Heart right ventricle (tissue), 16 donors: Measurements from ENCODE around the gene MALRD1. TPM values are rescaled to one million over a fixed set of nuclear protein-coding genes. Genes with fewer than 3 reads are reported as not detected.

Experiments used
- ATAC-seq, 8 donors: fragments of 200-7000 bp; cut with Tn5 transposase; one replicate each; pipeline ENCODE4 v1.9.1; 2020; ENCODE audit warnings: mild to moderate bottlenecking in 8 of 8, moderate library complexity in 8 of 8, moderate number of reproducible peaks in 1 of 8
- DNase-seq, 2 donors: peaks; one replicate each; pipeline ENCODE4 v3.0.0-alpha.2; 2020
- H3K27ac ChIP-seq, 10 donors: fragments of 200-600 bp; sonication (generic) in 2 of 10; one replicate each; pipeline versions ENCODE4 v1.5.0 to v1.8.0; 2020 to 2022; ENCODE audit warnings: mild to moderate bottlenecking in 3 of 10
- H3K27me3 ChIP-seq, 7 donors: fragments of 200-600 bp; one replicate each; pipeline ENCODE4 v1.8.0; 2021 to 2022; ENCODE audit warnings: mild to moderate bottlenecking in 2 of 7
- H3K36me3 ChIP-seq, 9 donors: fragments of 200-600 bp; sonication (generic) in 1 of 9; one replicate each; pipeline versions ENCODE4 v1.5.0 to v1.8.0; 2020 to 2022; ENCODE audit warnings: mild to moderate bottlenecking in 2 of 9
- H3K4me1 ChIP-seq, 9 donors: fragments of 200-600 bp; sonication (generic) in 1 of 9; one replicate each; pipeline versions ENCODE4 v1.5.0 to v1.8.0; 2020 to 2022; ENCODE audit warnings: mild to moderate bottlenecking in 4 of 9
- H3K4me3 ChIP-seq, 10 donors: fragments of 200-600 bp; sonication (generic) in 2 of 10; one replicate each; pipeline versions ENCODE4 v1.5.0 to v1.8.0; 2020 to 2022; ENCODE audit warnings: mild to moderate bottlenecking in 7 of 10, moderate library complexity in 2 of 10
- H3K9me3 ChIP-seq, 11 donors: fragments of 200-600 bp in 10 of 11; sonication (generic) in 2 of 11; one replicate each; pipeline versions ENCODE4 v1.5.0 to v1.8.0; 2013 to 2022; ENCODE audit warnings: mild to moderate bottlenecking in 2 of 11, control low read depth in 1 of 11, moderate library complexity in 1 of 11
- CTCF ChIP-seq, 9 donors: fragments of 200-600 bp; sonication (generic) in 2 of 9; IDR thresholded peaks; one replicate each; pipeline versions ENCODE4 v1.5.0 to v1.8.0; 2021 to 2022; ENCODE audit warnings: antibody characterized with exemption in 9 of 9, mild to moderate bottlenecking in 5 of 9, moderate library complexity in 1 of 9
- WGBS, 2 donors: extraction: QIAGEN DNeasy Blood & Tissue Kit; methylation state at CpG; one replicate each; pipeline ENCODE4 v1.1.7; 2013; ENCODE audit warnings: inconsistent platforms in 1 of 2; 5-methylcytosine and 5-hydroxymethylcytosine counted together
- intact Hi-C, 10 donors: fragments of 100-400 bp; cut with DNase I; formaldehyde crosslinking; loops; one replicate each; pipeline versions ENCODE4 v1.11.1 to v1.14.2; 2022
- polyA plus RNA-seq, 2 donors: library from polyadenylated mRNA; stranded (reverse); fragments of 200-250 nt; gene quantifications; one replicate each; pipeline ENCODE4 v1.2.3, GENCODE V29; 2013
- total RNA-seq, 10 donors: library from RNA; stranded (reverse); fragmentation: NEBNext Ultra II Directional in 3 of 10; extraction: Animal tissue kit (Norgen Biotek cat#: 25700) in 3 of 10; gene quantifications; one replicate each; pipeline versions ENCODE4 v1.2.1 to v1.2.4, GENCODE V29; 2021 to 2023
- donor health status: Arrhythmogenic right ventricular cardiomyopathy.
- donor health status: ischemic (EF 13 %, LVEDD 7.1; RV severe dilation, severe dysfunction).
- donor health status: healthy with polysubstance abuse.
- donor health status: DM: no; HTN: yes; CAD: no.
- donor health status: DM: no; HTN: no; CAD: no.
- donor health status: ischemic (EF 25% LVEDD 6.9; RV normal size, moderate dysfunction).
- donor health status: ischemic (EF 25% LVEDD 5.7; RV mildly dilated, moderate dysfunction).
- donor health status: healthy.
- donor health status: DM: yes; HTN: yes; CAD: no.
- donor health status: Ischemic cardiomyopathy.
- donor health status: ischemic (EF 35%, LVEDD 5.7; RV mildly dilated, moderate dysfunction).
- donor health status: nonischemic (EF 11% LVEDD 7.7; RV severe dilation, severe dysfunction).
- donor health status: DM: yes; HTN: yes; CAD: no.
- donor health status: PGD.
- donor health status: ischemic (EF 29% LVEDD 5.4; RV normal size, mild dysfunction).
- donor health status: nonischemic (EF 23%, LVEDD 6.1; RV moderate dilation, normal function).

The MALRD1 gene
- total and polyA plus RNA-seq, 12 donors = 0.10 to 2.2 (median 0.47) TPM

- intact Hi-C loops = no loop called here
- ATAC-seq = no peak
- 55 to 59% methylated on average over 5 of the region's 5 CpGs for WGBS, 2 donors
- no peak for TF ChIP-seq CTCF (IDR thresholded peaks at IDR 0.05)
- no peak overlapping the region for H3K4me3 ChIP-seq
- no peaks in the 10 kb centered on the region for H3K27me3 ChIP-seq
- DNase-seq = no peak
- no peak overlapping the region for H3K27ac ChIP-seq
- H3K4me1 ChIP-seq = no peaks in the 10 kb centered on the region
- no peaks in the 10 kb centered on the region for H3K9me3 ChIP-seq
- H3K36me3 ChIP-seq = no peaks in the 10 kb centered on the region
Measured at GRCh38 chr10:19096501-19097073, 48.0 kb downstream of the MALRD1 start.

- Histone ChIP-seq H3K4me3 (no peak overlapping the region), H3K27me3 (no peaks in the 10 kb centered on the region), H3K36me3 (no peaks in the 10 kb centered on the region), H3K27ac (no peak overlapping the region), H3K4me1 (no peaks in the 10 kb centered on the region), H3K9me3 (no peaks in the 10 kb centered on the region)
- ATAC-seq (no peak), DNase-seq (no peak)
- TF ChIP-seq CTCF (IDR thresholded peaks at IDR 0.05) = no peak
- whole genome bisulfite sequencing, 2 donors = 85 to 89% methylated on average over 3 of the region's 3 CpGs
- intact Hi-C loops = no loop called here
Measured at GRCh38 chr10:19097151-19097550, 48.5 kb downstream of the MALRD1 start.

GRCh38 chr10:19098803-19099202, 50.2 kb downstream of the MALRD1 start:
- Histone ChIP-seq H3K9me3 (peaks cover 0 to 9% (median 0%) of the 10 kb centered on the region in 11 donors), H3K4me1 (no peaks in the 10 kb centered on the region), H3K27ac (no peak overlapping the region), H3K4me3 (no peak overlapping the region), H3K36me3 (no peaks in the 10 kb centered on the region), H3K27me3 (no peaks in the 10 kb centered on the region)
- 79 to 84% methylated on average over 7 of the region's 7 CpGs for WGBS, 2 donors
- ATAC-seq (no peak), DNase-seq (no peak)
- no peak for TF ChIP-seq CTCF (IDR thresholded peaks at IDR 0.05)
- intact Hi-C loops = no loop called here

GRCh38 chr10:19107406-19107805, 58.8 kb downstream of the MALRD1 start:
- no peak for DNase-seq
- Histone ChIP-seq H3K27me3 (no peaks in the 10 kb centered on the region), H3K9me3 (peaks cover 0 to 50% (median 17%) of the 10 kb centered on the region in 11 donors), H3K27ac (no peak overlapping the region), H3K36me3 (no peaks in the 10 kb centered on the region), H3K4me1 (no peaks in the 10 kb centered on the region), H3K4me3 (no peak overlapping the region)
- WGBS, 2 donors = 24 to 39% methylated on average over 1 of the region's 1 CpG
- no peak for TF ChIP-seq CTCF (IDR thresholded peaks at IDR 0.05)
- intact Hi-C loops = no loop called here
- ATAC-seq = no peak
